NB4 (cell line): ENCODE results near the gene DHDH.
A peak's percentile ranks its signal among the peaks of the same experiment; 100 is the strongest.

Experiments
- DNase-seq: peaks from one replicate; pipeline ENCODE4 v3.0.0; 2010; ENCODE audit warnings: low read depth
- H3K4me3 ChIP-seq: one replicate; pipeline ENCODE4 v1.5.1; 2011; ENCODE audit warnings: mild to moderate bottlenecking, low read depth, low read length, moderate library complexity
- CTCF ChIP-seq: IDR thresholded peaks from one replicate; pipeline ENCODE4 v1.5.1; 2012; ENCODE audit warnings: low read depth, low read length
- MAX ChIP-seq: IDR thresholded peaks from 2 replicates; pipeline ENCODE4 v1.6.1; 2011; ENCODE audit warnings: low read depth, low read length
- MYC ChIP-seq: IDR thresholded peaks from 2 replicates; pipeline ENCODE4 v1.6.1; 2011; ENCODE audit warnings: low read depth, low read length
- POLR2A ChIP-seq: IDR thresholded peaks from 2 replicates; pipeline ENCODE4 v1.6.1; 2011; ENCODE audit warnings: mild to moderate bottlenecking; ENCODE audit not compliant: insufficient read length; ENCODE audit errors: extremely low read depth

DHDH gene

GRCh38 chr19:48968813-48969218 lies 35.3 kb downstream of the DHDH start:
- no peak overlapping the region for H3K4me3 ChIP-seq
- no peak for DNase-seq
- no peak for TF ChIP-seq MYC
- TF ChIP-seq POLR2A = no peak
- no peak for TF ChIP-seq MAX
- no peak for TF ChIP-seq CTCF

- DNase-seq = peak; percentile 72
- TF ChIP-seq MAX (peak; percentile 33; the same call in 1 of the 2 replicates), MYC (peak; percentile 62; the same call in 1 of the 2 replicates), CTCF (no peak)
- no peak overlapping the region for H3K4me3 ChIP-seq
Measured at GRCh38 chr19:48969276-48970138, 36.0 kb downstream of the DHDH start.

GRCh38 chr19:48970139-48970766 lies 36.8 kb downstream of the DHDH start:
- no peak for TF ChIP-seq MYC
- no peak for TF ChIP-seq CTCF
- no peak for TF ChIP-seq POLR2A
- TF ChIP-seq MAX = no peak
- H3K4me3 ChIP-seq = no peak overlapping the region
- DNase-seq = peak; percentile 3

GRCh38 chr19:48970923-48971395 lies 37.5 kb downstream of the DHDH start:
- TF ChIP-seq MAX (peak; percentile 44; the same call in 1 of the 2 replicates), MYC (no peak), CTCF (peak; percentile 86)
- DNase-seq = peak; percentile 86
- no peak overlapping the region for H3K4me3 ChIP-seq

- no peak overlapping the region for H3K4me3 ChIP-seq
- TF ChIP-seq CTCF = no peak
- no peak for TF ChIP-seq POLR2A
- no peak for TF ChIP-seq MYC
- no peak for TF ChIP-seq MAX
- DNase-seq = peak; percentile 56
Measured at GRCh38 chr19:48975947-48976847, 42.7 kb downstream of the DHDH start.
